ENCODE results near the gene KRT76.

DNA sequence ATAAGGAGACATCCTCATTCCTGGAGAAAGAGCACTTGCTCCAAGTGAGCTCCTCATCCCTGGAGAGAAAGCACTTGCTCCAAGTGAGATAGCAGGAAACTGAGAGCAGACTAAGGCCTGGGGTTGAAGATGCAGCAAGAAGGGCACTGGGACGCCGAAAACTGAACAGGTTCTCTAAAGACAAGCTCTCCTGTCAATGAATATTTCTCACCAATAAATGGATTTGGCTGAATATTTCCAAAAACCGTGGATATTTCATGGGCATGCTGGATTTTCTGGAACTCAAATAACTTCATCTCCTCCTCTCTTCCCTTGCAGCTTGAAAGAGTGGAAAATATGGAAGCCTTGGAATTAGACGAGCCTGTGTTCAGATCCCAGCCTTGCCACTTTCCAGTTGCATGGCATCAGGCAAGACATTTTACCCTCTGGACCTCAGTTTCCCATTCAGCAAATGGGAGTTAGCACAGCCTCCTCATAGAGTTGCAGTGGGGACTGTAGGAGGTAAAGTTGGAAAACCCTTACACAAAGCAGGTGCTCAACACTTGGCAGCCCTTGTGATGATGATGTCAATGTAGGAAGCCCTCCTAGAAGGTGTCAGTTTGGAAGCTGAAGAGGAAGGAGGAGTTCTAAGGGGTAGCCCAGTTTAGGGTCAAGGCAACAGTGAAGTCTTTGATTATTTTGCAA is 4.4 kb upstream of the KRT76 start:
- TF ChIP-seq, protein P1, sequence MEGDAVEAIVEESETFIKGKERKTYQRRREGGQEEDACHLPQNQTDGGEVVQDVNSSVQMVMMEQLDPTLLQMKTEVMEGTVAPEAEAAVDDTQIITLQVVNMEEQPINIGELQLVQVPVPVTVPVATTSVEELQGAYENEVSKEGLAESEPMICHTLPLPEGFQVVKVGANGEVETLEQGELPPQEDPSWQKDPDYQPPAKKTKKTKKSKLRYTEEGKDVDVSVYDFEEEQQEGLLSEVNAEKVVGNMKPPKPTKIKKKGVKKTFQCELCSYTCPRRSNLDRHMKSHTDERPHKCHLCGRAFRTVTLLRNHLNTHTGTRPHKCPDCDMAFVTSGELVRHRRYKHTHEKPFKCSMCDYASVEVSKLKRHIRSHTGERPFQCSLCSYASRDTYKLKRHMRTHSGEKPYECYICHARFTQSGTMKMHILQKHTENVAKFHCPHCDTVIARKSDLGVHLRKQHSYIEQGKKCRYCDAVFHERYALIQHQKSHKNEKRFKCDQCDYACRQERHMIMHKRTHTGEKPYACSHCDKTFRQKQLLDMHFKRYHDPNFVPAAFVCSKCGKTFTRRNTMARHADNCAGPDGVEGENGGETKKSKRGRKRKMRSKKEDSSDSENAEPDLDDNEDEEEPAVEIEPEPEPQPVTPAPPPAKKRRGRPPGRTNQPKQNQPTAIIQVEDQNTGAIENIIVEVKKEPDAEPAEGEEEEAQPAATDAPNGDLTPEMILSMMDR (IDR thresholded peaks at IDR 0.05; ENCODE audit: insufficient read depth, low read length, poor library complexity, severe bottlenecking) = no peak
- no peak for TF ChIP-seq EZH2phosphoT487 (conservative IDR thresholded peaks at IDR 0.05; ENCODE audit: low read length)
